HTERT RPE-1 (cell line): ENCODE data around the gene MICU1.
"Not testable (repeated sequence)": the region's sequence is repeated elsewhere in the genome, so short reads cannot be mapped to it uniquely, and the experiment has no call there.

Experiments used
- in situ Hi-C: fragments of 300-500 bp; cut with MboI; formaldehyde crosslinking; loops from 4 replicates; pipeline ENCODE4 v1.14.3; 2020; ENCODE audit warnings: low sequenced_read_pairs

Gene MICU1, protein sequence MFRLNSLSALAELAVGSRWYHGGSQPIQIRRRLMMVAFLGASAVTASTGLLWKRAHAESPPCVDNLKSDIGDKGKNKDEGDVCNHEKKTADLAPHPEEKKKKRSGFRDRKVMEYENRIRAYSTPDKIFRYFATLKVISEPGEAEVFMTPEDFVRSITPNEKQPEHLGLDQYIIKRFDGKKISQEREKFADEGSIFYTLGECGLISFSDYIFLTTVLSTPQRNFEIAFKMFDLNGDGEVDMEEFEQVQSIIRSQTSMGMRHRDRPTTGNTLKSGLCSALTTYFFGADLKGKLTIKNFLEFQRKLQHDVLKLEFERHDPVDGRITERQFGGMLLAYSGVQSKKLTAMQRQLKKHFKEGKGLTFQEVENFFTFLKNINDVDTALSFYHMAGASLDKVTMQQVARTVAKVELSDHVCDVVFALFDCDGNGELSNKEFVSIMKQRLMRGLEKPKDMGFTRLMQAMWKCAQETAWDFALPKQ

DNA sequence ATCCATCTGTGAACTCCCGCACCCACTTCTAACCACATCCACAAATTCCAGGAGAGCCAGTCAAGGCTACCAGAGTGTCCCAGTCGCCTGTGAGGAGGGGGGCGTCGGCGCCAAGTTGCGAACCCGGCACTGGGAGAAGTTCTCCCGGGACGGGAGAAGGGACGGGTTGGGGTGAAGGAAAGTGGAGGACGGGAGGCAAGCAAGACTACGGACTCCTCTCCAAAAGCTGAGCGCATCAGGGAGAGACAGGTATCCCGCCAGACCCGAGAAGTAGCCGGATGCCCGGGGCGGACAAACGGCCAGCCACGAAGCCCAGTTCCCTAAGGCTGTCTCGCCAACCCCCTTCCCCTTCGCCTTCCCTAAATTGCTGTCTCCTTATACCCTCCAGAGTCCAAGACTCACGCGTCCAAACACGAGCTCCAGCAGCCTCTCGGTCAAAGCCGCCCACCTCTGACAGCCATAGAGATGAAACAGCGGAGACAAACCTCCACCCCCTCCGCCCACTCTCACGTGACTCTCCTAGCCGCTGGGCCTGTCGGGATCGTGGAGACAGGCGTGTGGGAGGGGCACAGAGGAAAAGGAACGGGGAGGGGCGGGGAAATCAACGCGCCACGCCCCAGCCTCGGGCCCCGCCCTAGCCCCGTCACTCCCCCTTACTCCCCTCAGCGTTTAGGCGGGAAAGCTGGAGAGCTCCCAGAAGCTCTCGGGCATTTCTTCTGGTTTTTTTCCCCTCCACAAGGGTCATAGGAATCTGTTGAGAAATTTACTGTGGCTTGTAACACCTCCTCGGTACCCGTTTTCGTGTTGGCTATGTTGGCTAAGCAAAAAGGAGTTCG is at the start of gene MICU1:
MICU1 (minus strand) TSS at position 472 of the 836 bp plus-strand sequence. CDS start 59,286 bp downstream, outside the sequence.
- in situ Hi-C loops: no loop called here

DNA sequence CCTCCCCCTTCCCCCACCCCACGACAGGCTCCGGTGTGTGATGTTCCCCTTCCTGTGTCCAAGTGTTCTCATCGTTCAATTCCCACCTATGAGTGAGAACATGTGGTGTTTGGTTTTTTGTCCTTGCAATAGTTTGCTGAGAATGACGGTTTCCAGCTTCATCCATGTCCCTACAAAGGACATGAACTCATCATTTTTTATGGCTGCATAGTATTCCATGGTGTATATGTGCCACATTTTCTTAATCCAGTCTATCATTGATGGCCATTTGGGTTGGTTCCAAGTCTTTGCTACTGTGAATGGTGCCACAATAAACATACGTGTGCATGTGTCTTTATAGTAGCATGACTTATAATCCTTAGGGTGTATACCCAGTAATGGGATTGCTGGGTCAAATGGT is 48.3 kb upstream of the MICU1 start:
- in situ Hi-C loops: not testable (repeated sequence)

DNA sequence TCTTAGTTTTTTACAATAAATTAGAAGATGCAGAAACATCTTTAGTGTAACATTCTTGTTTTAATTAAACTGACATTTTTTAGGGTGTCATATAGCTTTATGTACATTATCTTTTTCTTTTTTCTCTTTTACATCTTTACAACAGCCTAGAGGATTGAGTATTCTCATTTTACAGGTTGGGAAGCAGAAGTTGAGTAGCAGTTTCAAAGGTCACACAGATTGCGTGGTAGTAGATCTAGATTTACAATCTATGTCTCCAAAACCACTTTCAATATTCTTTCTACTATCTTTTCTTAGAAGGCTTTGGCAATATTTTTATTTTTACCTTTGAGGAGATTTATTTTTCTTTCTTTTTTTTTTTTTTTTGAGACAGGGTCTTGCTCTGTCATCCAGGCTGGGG is 47.4 kb upstream of the MICU1 start:
- in situ Hi-C loops: no loop called here

DNA sequence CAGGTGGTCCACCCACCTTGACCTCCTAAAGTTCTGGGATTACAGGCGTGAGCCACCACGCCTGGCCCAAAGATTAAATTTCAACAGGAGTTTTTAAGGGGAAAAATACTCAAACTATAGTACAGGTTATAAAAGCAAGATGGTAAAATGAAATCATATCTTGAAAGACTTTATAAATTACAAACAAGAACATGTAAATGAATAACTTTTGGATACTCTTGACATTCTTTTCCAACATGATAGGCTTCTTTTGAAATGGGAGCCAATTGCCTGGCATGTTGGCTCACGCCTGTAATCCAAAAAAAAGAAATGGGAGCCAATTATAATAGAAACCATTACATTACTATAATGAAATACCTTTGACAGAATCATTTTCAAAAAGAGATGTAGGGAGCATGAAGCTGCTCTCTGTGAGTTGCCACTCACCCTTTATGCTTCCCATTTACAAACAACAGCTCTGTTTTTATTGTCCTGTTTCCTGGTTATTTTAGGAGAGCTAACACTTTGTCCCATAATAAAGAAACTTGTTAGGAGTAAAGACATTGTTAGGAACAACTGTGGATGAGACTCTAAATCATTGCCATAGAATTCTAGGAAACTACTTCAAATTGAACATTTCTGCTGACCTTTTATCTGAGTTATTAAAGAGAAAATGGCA is 41.5 kb upstream of the MICU1 start:
- in situ Hi-C loops: no loop called here

DNA sequence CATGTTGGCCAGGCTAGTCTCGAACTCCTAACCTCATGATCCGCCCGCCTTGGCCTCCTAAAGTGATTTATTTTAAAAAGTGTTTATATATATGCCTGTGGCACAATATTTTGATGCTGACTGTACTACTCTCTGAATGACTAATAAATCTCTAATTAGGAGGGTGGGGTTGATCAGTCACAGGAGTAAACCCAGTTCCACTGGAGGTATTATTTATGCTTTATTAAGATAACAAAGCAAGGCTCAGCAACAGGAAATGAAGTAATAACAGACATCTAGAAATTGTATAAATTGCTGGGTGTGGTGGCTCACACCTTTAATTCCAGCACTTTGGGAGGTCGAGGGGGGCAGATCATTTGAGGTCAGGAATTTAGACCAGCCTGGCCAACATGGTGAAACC is 40.0 kb upstream of the MICU1 start:
- in situ Hi-C loops: no loop called here

DNA sequence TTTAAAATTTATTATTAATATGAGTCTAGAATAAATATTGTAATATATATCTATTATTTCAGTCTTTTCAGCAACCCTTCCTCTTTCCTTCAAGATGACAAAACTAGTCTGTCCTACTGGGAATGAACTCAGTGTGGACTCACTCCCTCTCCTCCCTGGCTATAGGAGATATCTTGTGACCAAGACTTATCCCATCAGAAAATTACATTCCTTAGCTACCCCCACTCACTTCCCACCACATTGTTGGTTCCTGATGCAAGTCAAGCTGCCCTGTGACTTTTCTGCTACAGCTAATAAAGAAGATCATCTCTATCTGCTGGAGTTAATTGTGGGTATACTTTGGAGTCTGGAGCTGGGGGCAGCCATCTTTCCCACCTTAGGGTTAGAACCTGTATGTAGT is 38.1 kb upstream of the MICU1 start:
- in situ Hi-C loops: no loop called here

DNA sequence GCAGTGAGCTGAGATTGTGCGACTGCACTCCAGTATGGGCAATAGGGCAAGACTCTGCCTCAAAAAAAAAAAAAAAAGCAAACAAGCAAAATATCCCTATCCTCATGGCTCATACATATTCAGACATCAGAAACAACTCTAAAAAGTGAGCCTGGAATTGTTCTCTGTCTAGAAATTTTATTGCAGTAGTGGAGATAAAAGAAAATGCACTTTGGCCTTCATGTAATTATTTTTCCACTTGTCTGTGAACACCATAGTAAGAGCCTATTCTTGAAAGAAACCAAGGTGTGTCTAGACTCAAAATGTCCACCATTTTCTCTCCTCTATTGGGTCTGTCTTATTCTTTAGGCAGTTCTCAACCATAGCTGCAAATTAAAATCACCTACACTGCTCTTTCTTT is 35.6 kb upstream of the MICU1 start:
- in situ Hi-C loops: no loop called here

DNA sequence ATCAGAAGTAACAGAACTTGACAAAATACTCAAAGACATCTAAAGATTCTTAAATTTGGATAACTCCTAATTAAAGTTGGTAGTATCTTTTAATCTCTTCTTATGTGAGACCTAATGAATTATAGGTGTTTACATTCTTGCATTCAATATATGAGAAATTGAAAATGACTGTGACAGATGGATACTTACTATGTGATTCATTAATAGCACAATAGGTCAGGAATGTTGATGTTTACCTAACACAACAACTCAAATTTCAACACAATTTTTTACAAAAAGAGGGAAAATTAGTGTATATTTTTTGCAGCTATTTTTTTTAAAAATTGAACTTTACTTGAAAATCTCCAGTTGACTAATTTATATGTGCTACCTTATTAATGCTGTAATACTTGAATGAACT is 34.3 kb upstream of the MICU1 start:
- in situ Hi-C loops: no loop called here

DNA sequence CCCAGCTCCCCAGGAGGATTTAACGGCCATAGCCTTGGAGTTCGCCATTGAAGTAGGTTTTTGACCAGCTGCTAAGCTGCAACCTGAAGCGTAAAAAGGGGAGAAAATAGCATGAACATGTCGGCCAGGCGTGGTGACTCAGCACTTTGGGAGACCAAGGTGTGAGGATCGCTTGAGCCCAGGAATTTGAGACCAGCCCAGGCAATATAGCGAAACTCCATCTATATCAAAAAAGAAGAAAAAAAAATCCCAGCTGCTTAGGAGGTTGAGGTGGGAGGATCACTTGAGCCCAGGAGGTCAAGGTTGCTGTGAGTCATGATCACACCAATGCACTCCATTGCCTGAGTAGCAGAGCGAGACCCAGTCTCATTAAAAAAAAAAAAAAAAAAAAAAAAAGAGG is 33.8 kb upstream of the MICU1 start:
- in situ Hi-C loops: no loop called here

DNA sequence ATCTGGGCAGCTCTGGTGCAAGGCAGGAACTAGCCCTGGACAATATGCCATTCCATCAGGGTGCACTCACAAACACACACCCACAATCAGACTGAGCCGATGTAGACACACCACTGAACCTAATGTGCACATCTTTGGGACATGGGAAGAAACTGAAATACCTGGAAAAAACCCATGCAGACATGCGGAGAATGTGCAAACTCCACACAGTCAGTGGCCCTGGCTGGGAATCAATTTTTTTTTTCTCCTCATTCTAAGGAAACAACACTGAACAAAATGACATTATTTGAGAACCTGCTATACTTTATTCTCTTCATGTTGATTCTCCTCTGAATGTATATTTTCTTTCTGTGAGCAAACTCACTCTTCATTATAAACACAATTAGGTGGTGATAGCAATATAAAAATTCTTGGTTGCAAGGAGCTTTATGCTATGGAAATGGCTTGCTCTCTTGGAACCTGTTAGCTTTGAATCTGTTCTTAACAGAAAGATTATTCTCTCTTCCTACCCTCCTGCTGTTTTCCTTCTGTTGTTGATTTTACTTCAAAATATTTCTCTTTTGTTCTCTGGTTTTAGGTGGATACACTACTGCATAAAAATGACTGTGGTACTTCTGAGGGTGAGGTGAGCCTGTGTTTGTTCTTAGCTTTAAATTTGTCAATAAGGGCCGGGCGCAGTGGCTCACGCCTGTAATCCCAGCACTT is 33.0 kb upstream of the MICU1 start:
- in situ Hi-C loops: no loop called here

DNA sequence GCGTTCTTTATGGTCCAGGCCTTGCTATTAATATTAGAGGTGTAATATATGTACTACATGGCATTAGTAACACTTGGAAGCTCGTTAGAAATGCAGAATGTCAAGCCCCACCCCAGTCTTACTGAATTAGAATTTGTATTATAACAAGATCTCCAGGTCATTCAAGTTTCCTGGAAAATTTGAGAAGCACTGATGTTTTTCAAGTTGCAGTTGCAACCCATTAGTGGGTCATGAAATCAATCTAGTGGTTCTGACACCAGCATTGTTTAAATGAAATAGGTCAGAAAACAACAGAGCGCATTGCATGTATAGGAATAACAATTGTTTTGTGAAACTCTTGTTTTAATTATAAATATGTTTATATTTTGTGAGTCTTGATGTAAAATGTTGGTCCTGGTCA is 28.8 kb upstream of the MICU1 start:
- in situ Hi-C loops: no loop called here

DNA sequence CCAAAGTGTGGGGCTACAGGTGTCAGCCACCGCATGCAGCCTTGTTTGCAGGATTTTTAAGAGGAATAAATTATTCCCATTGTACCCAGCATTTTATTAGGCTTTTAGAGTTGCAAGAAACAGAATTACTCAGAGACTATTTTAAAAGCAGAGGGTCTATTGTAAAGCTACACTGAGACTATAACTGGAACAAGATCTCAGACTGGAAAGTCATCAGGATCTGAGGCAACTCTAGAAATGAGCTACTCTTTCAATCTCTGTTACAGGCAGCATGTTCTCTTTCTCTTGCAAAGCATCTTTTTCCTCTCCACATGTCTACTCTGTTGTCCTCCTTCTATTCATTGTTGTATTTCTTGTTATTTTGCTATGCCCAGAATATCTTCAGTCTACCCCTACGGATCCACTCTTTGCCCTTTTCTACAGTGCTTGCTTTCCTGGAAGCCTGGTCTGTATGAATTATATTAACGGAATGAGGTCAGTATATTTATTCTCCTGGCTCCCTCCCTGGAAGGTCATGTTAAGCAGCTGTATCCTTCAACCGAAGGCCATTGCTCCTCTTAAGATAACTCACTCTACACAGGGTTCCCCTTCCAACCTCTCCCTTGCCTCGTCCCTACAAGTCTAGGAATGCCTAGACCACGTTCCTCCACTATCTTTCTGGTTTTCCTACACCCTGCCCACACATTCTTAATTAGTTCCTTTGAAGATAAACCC is 27.7 kb upstream of the MICU1 start:
- in situ Hi-C loops: no loop called here

DNA sequence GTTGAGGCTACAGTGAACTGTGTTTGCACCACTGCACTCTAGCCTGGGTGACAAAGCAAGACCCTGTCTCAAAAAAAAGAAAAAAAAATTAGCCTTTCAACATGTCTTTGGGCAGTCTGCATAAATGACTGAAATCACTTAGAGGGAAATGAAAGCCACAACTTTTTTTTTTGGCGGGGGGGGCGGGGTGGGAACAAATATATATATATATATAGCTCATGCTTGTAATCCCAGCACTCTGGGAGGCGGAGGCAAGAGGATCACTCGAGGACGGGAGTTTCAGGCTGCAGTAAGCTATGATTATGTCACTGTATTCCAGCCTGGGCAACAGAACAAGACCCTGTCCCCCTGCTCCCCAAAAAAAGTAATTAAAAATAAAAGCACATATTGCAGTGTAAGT is 23.4 kb upstream of the MICU1 start:
- in situ Hi-C loops: no loop called here

DNA sequence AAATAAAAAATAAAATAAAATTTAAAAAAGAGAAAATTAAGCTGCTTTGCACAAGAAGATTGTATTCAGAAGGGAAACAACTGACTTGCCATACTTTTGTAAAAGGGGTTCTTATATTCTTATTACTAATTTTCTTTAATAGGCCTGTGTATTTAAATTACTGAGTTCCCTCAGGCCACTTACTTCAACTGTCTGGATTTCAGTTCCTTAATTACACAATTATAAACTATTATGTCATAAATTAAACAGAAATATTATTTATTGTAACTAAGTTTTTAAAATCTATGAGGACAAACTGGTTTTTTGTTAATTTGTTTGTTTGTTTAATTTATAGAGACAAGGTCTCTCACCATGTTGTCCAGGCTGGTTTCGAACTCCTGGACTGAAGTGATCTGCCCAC is 22.4 kb upstream of the MICU1 start:
- in situ Hi-C loops: no loop called here

DNA sequence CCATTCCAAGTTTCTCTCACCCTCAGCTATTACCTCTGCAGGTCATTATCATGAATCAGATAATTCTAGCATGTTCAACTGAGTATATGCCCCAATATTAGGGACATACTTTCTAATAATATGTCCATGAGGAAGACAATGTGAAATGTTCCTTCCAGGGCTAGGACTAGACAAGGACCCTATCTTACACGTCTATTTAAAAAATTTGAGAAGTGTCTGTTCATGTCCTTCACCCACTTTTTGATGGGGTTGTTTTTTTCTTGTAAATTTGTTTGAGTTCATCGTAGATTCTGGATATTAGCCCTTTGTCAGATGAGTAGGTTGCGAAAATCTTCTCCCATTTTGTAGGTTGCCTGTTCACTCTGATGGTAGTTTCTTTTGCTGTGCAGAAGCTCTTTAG is 21.1 kb upstream of the MICU1 start:
- in situ Hi-C loops: not testable (repeated sequence)

DNA sequence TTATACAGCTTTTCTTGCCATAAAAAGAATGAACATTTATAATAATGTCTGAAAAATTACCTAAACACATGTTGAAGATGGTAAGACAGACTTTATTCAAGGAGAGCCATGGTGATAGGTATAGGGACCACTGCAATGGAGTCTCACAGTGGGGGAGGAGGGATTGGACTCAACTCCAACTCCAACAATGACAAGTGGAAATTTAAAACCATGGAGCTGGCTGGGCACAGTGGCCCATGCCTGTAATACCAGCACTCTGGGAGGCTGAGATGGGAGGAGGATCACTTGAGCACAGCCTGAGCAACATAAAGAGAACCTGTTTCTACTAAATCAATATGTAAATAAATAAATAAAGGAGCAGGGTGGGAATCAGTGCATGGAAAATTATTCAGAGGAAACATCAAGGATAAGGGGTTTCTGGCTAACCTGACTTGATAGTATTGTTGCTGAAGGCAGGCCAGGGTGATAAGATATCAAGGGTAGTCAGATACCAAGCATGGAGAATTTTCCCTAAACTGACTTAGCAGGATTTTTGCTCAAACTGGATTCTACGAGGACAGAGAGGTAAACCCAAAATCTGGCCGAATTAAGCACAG is 19.5 kb upstream of the MICU1 start:
- in situ Hi-C loops: no loop called here

DNA sequence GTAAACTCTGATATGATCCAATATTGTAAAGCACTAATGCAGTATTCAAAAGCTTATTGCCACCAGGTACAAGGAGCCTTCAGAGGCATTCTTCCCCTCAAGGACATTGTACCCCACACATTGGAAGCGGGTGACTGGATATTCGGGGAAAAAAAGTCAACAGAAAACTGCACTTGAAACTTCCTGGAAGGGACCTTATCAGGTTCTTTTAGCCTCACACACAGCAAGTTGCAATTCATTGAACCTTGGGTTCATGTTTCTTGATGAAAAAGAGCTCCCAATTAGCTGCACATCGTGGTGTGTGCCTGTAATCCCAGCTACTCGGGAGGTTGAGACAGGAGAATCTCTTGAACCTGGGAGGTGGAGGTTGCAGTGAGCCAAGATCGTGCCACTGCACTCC is 16.4 kb upstream of the MICU1 start:
- in situ Hi-C loops: no loop called here

DNA sequence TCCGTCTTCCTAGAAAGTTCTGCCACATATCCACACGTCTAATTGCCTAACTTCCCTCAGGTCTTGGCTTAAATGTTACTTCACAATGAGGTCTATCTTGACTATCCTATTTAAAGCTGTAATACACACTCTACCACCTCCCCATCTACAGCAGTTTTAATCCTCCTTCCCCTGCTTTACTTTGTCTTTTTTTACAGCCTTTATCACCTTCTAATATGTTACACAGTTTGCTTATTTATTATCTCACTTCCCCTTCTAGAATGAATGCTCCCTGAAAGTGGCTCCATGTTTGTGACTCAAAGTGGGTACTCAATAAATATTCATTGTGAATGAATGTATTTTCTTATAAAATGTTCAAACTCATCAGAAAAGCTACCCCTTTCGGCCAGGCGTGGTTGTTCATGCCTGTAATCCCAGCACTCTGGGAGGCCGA is 13.6 kb upstream of the MICU1 start:
- in situ Hi-C loops: no loop called here

DNA sequence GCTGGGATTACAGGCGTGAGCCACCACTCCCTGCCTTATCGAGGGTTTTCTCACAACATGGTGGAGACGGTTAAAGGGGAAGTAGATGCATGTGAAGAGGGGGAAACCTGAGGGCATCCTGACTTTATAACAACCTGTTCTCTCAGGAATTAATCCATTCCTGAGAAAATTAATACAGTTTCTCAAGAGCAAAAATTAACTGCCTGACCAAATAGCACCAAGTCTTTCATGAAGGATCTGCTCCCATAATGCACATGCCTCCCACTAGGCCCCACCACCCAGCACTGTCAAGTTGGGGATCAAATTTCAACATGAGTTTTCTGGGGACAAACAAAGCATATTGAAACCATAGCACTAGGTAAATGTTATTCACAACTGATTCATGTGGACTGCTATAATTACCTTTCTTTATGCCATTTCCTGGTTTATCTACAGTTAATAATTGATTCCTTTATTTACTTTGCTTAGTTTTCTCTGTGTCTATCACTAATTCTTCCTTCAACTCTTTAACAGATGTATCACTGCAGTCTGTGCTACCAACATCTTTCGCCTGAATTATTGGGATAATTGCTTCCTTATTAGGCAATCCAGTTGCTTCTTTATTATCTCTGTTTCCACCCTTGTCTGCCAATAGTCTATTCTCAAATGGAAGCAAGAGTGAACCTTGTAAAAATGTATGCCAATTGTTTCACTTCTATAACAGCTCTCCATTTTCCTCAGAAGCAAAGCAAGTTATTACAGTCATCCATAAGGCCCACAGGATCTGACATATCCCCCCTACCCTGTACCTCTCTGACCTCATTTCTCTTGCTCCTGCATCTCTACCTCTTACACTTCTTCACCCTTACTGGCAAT is 12.9 kb upstream of the MICU1 start:
- in situ Hi-C loops: no loop called here
